HG03159 (cell line): ENCODE results near the gene VDAC2.

Experiments
- ATAC-seq: cut with Tn5 transposase; IDR thresholded peaks from one replicate; pipeline ENCODE4 v1.9.1; 2021; ENCODE audit warnings: mild to moderate bottlenecking, moderate library complexity; ENCODE audit not compliant: unreplicated experiment

Gene VDAC2

GRCh38 chr10:75228834-75229233, 18.2 kb downstream of the VDAC2 start:
- ATAC-seq, result no peak

GRCh38 chr10:75229971-75230370, 19.4 kb downstream of the VDAC2 start:
- no peak for ATAC-seq

GRCh38 chr10:75230600-75231038, 20.0 kb downstream of the VDAC2 start:
- peak; percentile 38 for ATAC-seq

GRCh38 chr10:75231672-75232581, 21.3 kb downstream of the VDAC2 start:
- no peak for ATAC-seq

GRCh38 chr10:75233444-75234016, 22.9 kb downstream of the VDAC2 start:
- no peak for ATAC-seq

- peak; percentile 47 for ATAC-seq
Observed at GRCh38 chr10:75234017-75234682, 23.6 kb downstream of the VDAC2 start.

GRCh38 chr10:75234683-75235374, 24.2 kb downstream of the VDAC2 start:
- peak; percentile 8 for ATAC-seq

- peak; percentile 62 for ATAC-seq
Observed at GRCh38 chr10:75235375-75236177, 25.0 kb downstream of the VDAC2 start, which contains the start of gene COMTD1. COMTD1 (minus strand) TSS chr10:75235957; CDS start chr10:75235928, 29 bp downstream.

- ATAC-seq, result no peak
Observed at GRCh38 chr10:75236178-75236825, 25.7 kb downstream of the VDAC2 start.

GRCh38 chr10:75238182-75239095, 27.8 kb downstream of the VDAC2 start:
- ATAC-seq, result no peak

GRCh38 chr10:75239096-75239790, 28.6 kb downstream of the VDAC2 start:
- no peak for ATAC-seq

GRCh38 chr10:75240329-75241076, 29.9 kb downstream of the VDAC2 start:
- ATAC-seq, result no peak

GRCh38 chr10:75243426-75243825, 32.8 kb downstream of the VDAC2 start:
- ATAC-seq, result no peak

- no peak for ATAC-seq
Observed at GRCh38 chr10:75244487-75245353, 34.1 kb downstream of the VDAC2 start.

- ATAC-seq, result no peak
Observed at GRCh38 chr10:75245354-75246250, 35.0 kb downstream of the VDAC2 start.
